Measurements from ENCODE around the gene INPP4A.

INPP4A gene

DNA sequence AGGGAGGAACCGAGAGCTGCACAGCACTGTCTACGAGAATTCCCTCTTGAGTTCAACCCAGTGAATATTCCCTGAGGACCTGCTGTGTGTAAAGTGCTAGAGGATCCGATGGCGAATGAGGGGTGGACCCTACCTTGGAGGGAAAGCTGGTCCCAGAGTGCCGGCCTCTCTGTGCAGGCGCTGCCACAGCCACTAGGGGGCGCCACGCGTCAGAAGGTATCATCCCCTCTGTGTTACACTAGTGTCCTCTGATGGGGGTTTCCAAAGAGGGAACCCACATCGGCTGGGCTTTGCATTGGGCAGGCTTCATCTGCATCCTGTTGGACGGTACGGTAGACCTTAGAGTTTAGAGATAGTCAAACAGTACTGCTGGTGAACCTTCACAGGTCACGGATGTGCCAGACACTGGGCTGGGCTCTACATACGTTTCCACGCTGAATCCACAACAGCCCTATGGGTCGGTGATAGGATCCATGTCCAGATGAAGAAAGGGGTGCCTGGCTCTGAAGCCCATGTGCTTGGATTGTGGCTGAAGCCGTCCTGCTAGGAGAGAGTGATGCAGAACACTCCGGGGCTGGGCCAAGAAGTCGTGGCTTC, 124.6 kb downstream of the INPP4A start:
- Histone ChIP-seq H3K27ac (ENCODE audit: low read depth, low read length) (no peak overlapping the region), H3K4me1 (ENCODE audit: control insufficient read depth in 1 of 2, insufficient read depth in 2 of 2, low read length in 2 of 2) (peaks cover 7 to 9% of the 10 kb centered on the region in 2 donors), H3K36me3 (ENCODE audit: control insufficient read depth in 1 of 2, insufficient read depth in 2 of 2, low read length in 2 of 2) (peaks cover 43 to 90% of the 10 kb centered on the region in 2 donors), H3K9me3 (ENCODE audit: control insufficient read depth in 1 of 2, low read length in 2 of 2) (no peaks in the 10 kb centered on the region), H3K27me3 (ENCODE audit: control insufficient read depth in 1 of 2, insufficient read depth in 2 of 2, low read length in 2 of 2) (no peaks in the 10 kb centered on the region), H3K9ac (ENCODE audit: low read depth in 1 of 2, low read length in 2 of 2) (no peak overlapping the region), H3K4me3 (ENCODE audit: low read depth in 1 of 2, low read length in 2 of 2) (no peak overlapping the region)

DNA sequence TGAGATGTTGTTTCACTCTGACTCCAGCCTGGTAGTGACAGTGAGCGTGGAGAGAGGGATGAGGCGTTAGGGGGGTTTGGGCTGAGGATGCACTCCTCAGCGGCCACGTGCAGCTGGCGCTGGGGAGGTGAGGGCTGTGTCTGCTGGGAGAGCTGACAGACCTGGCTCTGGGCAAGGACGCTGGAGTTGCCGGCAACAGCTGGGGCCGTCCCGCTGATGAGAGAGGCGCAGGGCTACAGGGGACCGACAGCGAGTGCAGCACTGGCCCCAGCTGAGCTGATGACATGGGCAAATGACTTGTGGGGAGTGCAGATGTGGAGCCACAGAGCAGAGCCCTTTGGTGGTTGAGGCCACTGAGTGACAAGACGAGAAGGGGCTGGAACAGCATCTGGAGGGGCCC, 125.3 kb downstream of the INPP4A start:
- Histone ChIP-seq H3K4me3 (ENCODE audit: low read depth in 1 of 2, low read length in 2 of 2) (no peak overlapping the region), H3K9ac (ENCODE audit: low read depth in 1 of 2, low read length in 2 of 2) (no peak overlapping the region), H3K27ac (ENCODE audit: low read depth, low read length) (no peak overlapping the region), H3K27me3 (ENCODE audit: control insufficient read depth in 1 of 2, insufficient read depth in 2 of 2, low read length in 2 of 2) (no peaks in the 10 kb centered on the region), H3K9me3 (ENCODE audit: control insufficient read depth in 1 of 2, low read length in 2 of 2) (no peaks in the 10 kb centered on the region), H3K36me3 (ENCODE audit: control insufficient read depth in 1 of 2, insufficient read depth in 2 of 2, low read length in 2 of 2) (peaks cover 41 to 89% of the 10 kb centered on the region in 2 donors), H3K4me1 (ENCODE audit: control insufficient read depth in 1 of 2, insufficient read depth in 2 of 2, low read length in 2 of 2) (peaks cover 3 to 5% of the 10 kb centered on the region in 2 donors)

DNA sequence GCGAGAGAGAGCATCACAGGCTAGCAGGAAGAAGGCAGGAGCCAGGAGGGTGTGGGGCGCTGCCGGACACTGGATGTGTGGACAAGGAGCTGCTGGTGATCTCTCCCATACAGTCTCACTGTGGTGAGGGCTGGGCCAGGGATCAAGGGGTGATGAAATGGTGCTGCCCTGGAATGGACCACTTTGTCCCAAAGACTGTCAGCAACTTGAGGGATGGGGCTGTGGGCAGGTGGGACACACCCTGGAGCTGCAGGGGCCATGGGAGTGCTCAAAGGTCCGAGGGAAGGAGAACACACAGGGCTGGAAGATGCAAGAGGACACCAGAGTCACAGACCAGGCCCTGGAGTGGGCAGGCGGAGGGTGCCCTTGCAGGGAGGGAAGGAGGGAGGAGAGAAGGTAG, 125.7 kb downstream of the INPP4A start:
- no peaks in the 10 kb centered on the region for H3K9me3 ChIP-seq (ENCODE audit: control insufficient read depth in 1 of 2, low read length in 2 of 2)
- H3K27ac ChIP-seq (ENCODE audit: low read depth, low read length): no peak overlapping the region
- H3K36me3 ChIP-seq (ENCODE audit: control insufficient read depth in 1 of 2, insufficient read depth in 2 of 2, low read length in 2 of 2): peaks cover 37 to 89% of the 10 kb centered on the region in 2 donors
- no peak overlapping the region for H3K9ac ChIP-seq (ENCODE audit: low read depth in 1 of 2, low read length in 2 of 2)
- H3K4me1 ChIP-seq (ENCODE audit: control insufficient read depth in 1 of 2, insufficient read depth in 2 of 2, low read length in 2 of 2): peaks cover 0 to under 1% of the 10 kb centered on the region in 2 donors
- no peak overlapping the region for H3K4me3 ChIP-seq (ENCODE audit: low read depth in 1 of 2, low read length in 2 of 2)
- H3K27me3 ChIP-seq (ENCODE audit: control insufficient read depth in 1 of 2, insufficient read depth in 2 of 2, low read length in 2 of 2): no peaks in the 10 kb centered on the region

DNA sequence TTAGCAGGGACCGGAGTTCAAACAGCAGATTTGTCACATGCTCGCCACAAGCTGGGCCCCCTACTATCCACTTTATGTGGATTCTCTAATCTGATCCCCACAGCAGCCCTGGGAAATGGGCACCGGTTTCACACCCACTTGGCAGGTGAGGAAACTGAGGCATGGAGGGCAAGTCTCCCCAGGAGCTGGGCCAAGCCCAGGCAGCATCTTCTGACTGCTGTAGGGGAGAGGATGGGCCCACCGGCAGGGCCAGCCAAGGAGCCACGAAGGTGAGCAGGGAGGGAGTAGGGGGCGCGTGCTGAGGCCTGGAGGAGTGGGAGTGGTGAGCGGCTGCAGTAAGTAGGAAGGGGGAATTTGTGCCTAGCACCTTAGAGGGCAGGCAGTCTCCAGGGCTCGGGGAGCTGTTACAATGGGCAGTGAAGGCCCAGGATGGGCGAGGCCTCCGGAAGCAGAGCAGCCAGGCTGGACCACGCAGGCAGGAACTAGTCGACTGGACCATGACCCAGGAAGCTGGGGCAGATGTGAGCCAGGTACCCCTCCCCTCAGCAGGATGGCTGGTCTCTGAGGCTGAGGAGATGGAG, 126.6 kb downstream of the INPP4A start:
- Histone ChIP-seq H3K27me3 (ENCODE audit: control insufficient read depth in 1 of 2, insufficient read depth in 2 of 2, low read length in 2 of 2) (no peaks in the 10 kb centered on the region), H3K9ac (ENCODE audit: low read depth in 1 of 2, low read length in 2 of 2) (no peak overlapping the region), H3K4me1 (ENCODE audit: control insufficient read depth in 1 of 2, insufficient read depth in 2 of 2, low read length in 2 of 2) (no peaks in the 10 kb centered on the region), H3K4me3 (ENCODE audit: low read depth in 1 of 2, low read length in 2 of 2) (no peak overlapping the region), H3K36me3 (ENCODE audit: control insufficient read depth in 1 of 2, insufficient read depth in 2 of 2, low read length in 2 of 2) (peaks cover 33 to 85% of the 10 kb centered on the region in 2 donors), H3K9me3 (ENCODE audit: control insufficient read depth in 1 of 2, low read length in 2 of 2) (no peaks in the 10 kb centered on the region), H3K27ac (ENCODE audit: low read depth, low read length) (no peak overlapping the region)

DNA sequence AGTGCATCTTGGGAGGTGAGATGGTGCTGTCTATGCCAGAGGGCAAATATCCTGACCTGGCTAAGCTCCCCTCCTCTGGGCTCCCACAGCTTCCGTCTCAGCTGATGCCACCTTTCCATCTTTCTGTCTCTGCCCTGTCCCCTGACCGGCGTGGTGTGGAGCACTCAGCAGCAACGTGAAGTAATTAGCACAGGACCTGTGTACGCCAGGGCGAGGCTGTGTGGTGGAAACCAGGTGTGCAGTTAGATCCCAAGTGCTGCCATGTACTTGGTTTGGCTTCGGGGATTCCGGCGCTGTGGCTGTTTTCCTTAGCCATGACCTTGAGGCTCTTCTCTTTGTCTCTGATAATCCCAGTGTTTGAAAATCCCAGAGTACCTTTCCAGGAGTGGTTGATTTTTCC, 127.1 kb downstream of the INPP4A start:
- Histone ChIP-seq H3K27me3 (ENCODE audit: control insufficient read depth in 1 of 2, insufficient read depth in 2 of 2, low read length in 2 of 2) (no peaks in the 10 kb centered on the region), H3K27ac (ENCODE audit: low read depth, low read length) (no peak overlapping the region), H3K36me3 (ENCODE audit: control insufficient read depth in 1 of 2, insufficient read depth in 2 of 2, low read length in 2 of 2) (peaks cover 29 to 85% of the 10 kb centered on the region in 2 donors), H3K4me1 (ENCODE audit: control insufficient read depth in 1 of 2, insufficient read depth in 2 of 2, low read length in 2 of 2) (no peaks in the 10 kb centered on the region), H3K9me3 (ENCODE audit: control insufficient read depth in 1 of 2, low read length in 2 of 2) (no peaks in the 10 kb centered on the region), H3K9ac (ENCODE audit: low read depth in 1 of 2, low read length in 2 of 2) (no peak overlapping the region), H3K4me3 (ENCODE audit: low read depth in 1 of 2, low read length in 2 of 2) (no peak overlapping the region)

DNA sequence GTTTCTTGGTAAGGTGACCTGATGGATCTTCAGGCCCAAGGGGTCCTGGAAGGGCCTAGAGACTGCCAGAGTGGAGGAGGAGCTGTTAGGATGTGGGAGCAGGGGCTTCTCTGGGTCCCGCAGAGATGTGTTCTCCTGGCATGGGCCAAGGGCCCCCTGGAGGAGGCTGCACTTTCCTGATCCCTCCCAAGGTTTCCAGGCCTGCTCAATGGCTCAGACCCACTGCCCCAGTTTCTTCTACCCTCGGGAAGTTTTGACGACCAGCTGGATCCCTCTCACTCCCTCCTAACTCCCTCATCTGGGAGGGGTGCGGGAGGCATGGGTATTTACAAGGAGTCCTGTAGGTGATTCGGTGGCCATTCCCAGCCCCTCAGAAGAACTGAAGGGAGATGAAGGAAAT, 127.6 kb downstream of the INPP4A start:
- no peak overlapping the region for H3K4me3 ChIP-seq (ENCODE audit: low read depth in 1 of 2, low read length in 2 of 2)
- no peaks in the 10 kb centered on the region for H3K27me3 ChIP-seq (ENCODE audit: control insufficient read depth in 1 of 2, insufficient read depth in 2 of 2, low read length in 2 of 2)
- H3K9ac ChIP-seq (ENCODE audit: low read depth in 1 of 2, low read length in 2 of 2): no peak overlapping the region
- no peaks in the 10 kb centered on the region for H3K9me3 ChIP-seq (ENCODE audit: control insufficient read depth in 1 of 2, low read length in 2 of 2)
- H3K27ac ChIP-seq (ENCODE audit: low read depth, low read length): no peak overlapping the region
- peaks cover 27 to 85% of the 10 kb centered on the region in 2 donors for H3K36me3 ChIP-seq (ENCODE audit: control insufficient read depth in 1 of 2, insufficient read depth in 2 of 2, low read length in 2 of 2)
- no peaks in the 10 kb centered on the region for H3K4me1 ChIP-seq (ENCODE audit: control insufficient read depth in 1 of 2, insufficient read depth in 2 of 2, low read length in 2 of 2)

DNA sequence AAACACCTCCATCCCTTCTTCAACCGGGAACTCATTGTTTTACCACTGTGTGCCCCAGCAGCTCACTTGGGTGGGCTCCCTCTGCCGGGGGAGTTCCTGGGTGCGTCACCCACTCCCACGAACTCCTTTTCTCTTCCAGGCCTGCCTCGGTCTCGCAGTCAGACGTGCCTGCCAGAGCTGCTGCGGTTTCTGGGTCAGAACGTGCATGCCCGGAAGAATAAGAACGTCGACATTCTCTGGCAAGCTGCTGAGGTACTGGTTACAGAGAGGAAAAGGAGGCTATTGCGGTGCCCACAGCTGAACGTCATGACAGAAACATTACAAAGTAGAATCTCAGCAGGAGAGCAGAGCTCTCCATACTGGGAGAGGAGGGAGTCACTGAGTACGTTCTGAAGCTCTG, 128.0 kb downstream of the INPP4A start:
- Histone ChIP-seq H3K27me3 (ENCODE audit: control insufficient read depth in 1 of 2, insufficient read depth in 2 of 2, low read length in 2 of 2) (no peaks in the 10 kb centered on the region), H3K27ac (ENCODE audit: low read depth, low read length) (no peak overlapping the region), H3K9ac (ENCODE audit: low read depth in 1 of 2, low read length in 2 of 2) (no peak overlapping the region), H3K36me3 (ENCODE audit: control insufficient read depth in 1 of 2, insufficient read depth in 2 of 2, low read length in 2 of 2) (peaks cover 28 to 88% of the 10 kb centered on the region in 2 donors), H3K4me3 (ENCODE audit: low read depth in 1 of 2, low read length in 2 of 2) (no peak overlapping the region), H3K4me1 (ENCODE audit: control insufficient read depth in 1 of 2, insufficient read depth in 2 of 2, low read length in 2 of 2) (no peaks in the 10 kb centered on the region), H3K9me3 (ENCODE audit: control insufficient read depth in 1 of 2, low read length in 2 of 2) (no peaks in the 10 kb centered on the region)

DNA sequence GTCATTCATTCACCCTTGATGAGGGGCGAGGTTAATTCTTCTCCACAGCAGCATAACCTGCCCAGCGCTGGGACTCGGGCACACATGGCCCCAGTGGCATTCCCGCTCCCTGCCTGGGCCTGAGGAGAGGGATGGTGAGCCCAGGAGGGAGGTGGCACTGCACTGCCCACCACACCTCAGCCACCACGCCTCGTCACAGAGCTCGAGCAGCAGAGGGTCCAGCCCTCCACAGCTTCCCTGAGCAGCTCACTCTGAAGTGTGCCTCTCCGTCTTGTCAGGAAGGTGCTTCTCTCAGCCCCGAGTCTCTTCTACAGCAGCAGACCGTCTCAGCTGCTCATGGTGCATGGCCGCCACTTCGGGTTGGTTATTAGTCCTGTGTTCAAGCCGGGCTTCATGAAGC, 128.8 kb downstream of the INPP4A start:
- Histone ChIP-seq H3K4me1 (ENCODE audit: control insufficient read depth in 1 of 2, insufficient read depth in 2 of 2, low read length in 2 of 2) (no peaks in the 10 kb centered on the region), H3K4me3 (ENCODE audit: low read depth in 1 of 2, low read length in 2 of 2) (no peak overlapping the region), H3K36me3 (ENCODE audit: control insufficient read depth in 1 of 2, insufficient read depth in 2 of 2, low read length in 2 of 2) (peaks cover 28 to 88% of the 10 kb centered on the region in 2 donors), H3K27me3 (ENCODE audit: control insufficient read depth in 1 of 2, insufficient read depth in 2 of 2, low read length in 2 of 2) (no peaks in the 10 kb centered on the region), H3K9me3 (ENCODE audit: control insufficient read depth in 1 of 2, low read length in 2 of 2) (no peaks in the 10 kb centered on the region), H3K27ac (ENCODE audit: low read depth, low read length) (no peak overlapping the region), H3K9ac (ENCODE audit: low read depth in 1 of 2, low read length in 2 of 2) (no peak overlapping the region)

DNA sequence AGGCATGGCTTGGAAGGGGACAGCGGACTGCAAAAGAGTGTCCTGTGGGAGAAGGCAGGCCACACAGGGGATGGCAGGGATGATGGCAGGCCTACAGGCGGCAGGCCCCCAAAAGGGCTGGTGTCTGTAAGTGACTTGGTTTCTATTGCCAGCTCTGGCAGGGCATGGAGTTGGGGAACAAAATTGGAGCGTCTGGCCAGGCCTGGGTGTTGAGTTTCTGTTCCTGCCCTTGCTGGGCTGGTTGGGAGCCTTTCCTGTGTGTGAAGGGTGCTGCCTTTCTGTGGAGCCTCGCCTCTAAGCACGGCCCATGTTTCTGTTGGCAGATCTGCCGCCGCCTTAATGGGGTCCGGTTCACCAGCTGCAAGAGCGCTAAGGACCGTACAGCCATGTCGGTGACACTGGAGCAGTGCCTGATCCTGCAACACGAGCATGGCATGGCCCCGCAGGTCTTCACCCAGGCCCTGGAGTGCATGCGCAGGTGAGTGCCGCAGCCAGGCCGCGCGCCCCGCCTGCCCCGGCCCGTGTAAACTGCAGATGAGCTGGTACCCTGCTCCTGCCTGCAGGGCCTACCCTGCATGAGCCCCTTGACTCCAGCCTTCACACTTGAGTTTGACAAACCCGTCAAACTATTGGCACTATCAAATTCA, 132.1 kb downstream of the INPP4A start:
- no peak overlapping the region for H3K27ac ChIP-seq (ENCODE audit: low read depth, low read length)
- no peaks in the 10 kb centered on the region for H3K4me1 ChIP-seq (ENCODE audit: control insufficient read depth in 1 of 2, insufficient read depth in 2 of 2, low read length in 2 of 2)
- peaks cover 12 to 67% of the 10 kb centered on the region in 2 donors for H3K36me3 ChIP-seq (ENCODE audit: control insufficient read depth in 1 of 2, insufficient read depth in 2 of 2, low read length in 2 of 2)
- H3K9me3 ChIP-seq (ENCODE audit: control insufficient read depth in 1 of 2, low read length in 2 of 2): no peaks in the 10 kb centered on the region
- H3K4me3 ChIP-seq (ENCODE audit: low read depth in 1 of 2, low read length in 2 of 2): no peak overlapping the region
- H3K27me3 ChIP-seq (ENCODE audit: control insufficient read depth in 1 of 2, insufficient read depth in 2 of 2, low read length in 2 of 2): no peaks in the 10 kb centered on the region
- H3K9ac ChIP-seq (ENCODE audit: low read depth in 1 of 2, low read length in 2 of 2): no peak overlapping the region

DNA sequence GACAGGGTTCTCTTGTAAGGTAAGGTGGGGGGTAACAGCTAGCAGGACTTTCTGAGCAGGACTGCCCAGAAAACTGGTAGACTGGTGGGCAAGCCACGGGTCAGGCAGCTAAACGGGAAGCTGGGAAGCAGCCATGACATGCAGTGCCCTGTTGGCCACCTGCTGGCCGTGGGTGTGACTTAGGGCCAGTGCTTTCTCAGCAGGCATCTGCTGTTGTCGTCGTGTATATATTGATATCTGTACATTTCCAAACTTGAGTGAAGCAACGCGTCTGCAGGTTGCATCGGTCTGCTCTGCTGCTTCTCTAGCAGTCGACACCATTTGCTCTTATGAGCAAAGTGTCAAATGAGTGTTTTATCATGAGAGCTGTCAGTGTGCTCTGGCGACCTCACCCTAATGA, 132.7 kb downstream of the INPP4A start:
- H3K4me1 ChIP-seq (ENCODE audit: control insufficient read depth in 1 of 2, insufficient read depth in 2 of 2, low read length in 2 of 2): no peaks in the 10 kb centered on the region
- H3K36me3 ChIP-seq (ENCODE audit: control insufficient read depth in 1 of 2, insufficient read depth in 2 of 2, low read length in 2 of 2): peaks cover 12 to 69% of the 10 kb centered on the region in 2 donors
- no peak overlapping the region for H3K27ac ChIP-seq (ENCODE audit: low read depth, low read length)
- no peak overlapping the region for H3K9ac ChIP-seq (ENCODE audit: low read depth in 1 of 2, low read length in 2 of 2)
- H3K9me3 ChIP-seq (ENCODE audit: control insufficient read depth in 1 of 2, low read length in 2 of 2): no peaks in the 10 kb centered on the region
- no peaks in the 10 kb centered on the region for H3K27me3 ChIP-seq (ENCODE audit: control insufficient read depth in 1 of 2, insufficient read depth in 2 of 2, low read length in 2 of 2)
- H3K4me3 ChIP-seq (ENCODE audit: low read depth in 1 of 2, low read length in 2 of 2): no peak overlapping the region

Measured in duodenal mucosa (tissue), 2 donors.